Activated CD8-positive, alpha-beta memory T cell treated with anti-CD3 and anti-CD28 coated beads, Interleukin-2, amount 50 U/mL, for 48 hours (primary cell): ENCODE data around the gene ETS1.

Source experiments
- DNase-seq: peaks from one replicate; pipeline ENCODE4 v3.0.0-alpha.2; 2020

Gene ETS1

GRCh38 chr11:128590587-128590986 is 3.2 kb upstream of the ETS1 start:
- DNase-seq = no peak

- no peak for DNase-seq
These were observed 2.6 kb upstream of the ETS1 start for GRCh38 chr11:128589998-128590397.

DNA sequence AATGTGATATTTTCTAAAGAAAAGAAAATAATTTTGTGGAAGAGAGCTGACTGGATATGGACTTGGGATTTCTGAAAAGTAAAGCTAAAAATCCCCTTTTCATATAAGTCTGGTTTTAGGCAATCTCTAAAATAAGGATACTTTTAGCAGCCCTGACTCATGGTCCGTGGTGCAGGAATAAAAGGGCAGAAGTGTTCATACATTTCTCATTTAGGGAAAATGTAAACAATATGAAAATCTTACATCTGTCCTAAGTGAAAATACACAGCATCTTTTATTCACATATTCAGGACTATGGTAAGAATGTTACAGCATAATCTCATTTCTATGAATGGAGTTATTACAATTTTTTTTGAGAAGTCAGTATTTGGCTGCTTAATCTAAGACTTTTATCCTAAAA is 735 bp upstream of the ETS1 start:
- no peak for DNase-seq

DNA sequence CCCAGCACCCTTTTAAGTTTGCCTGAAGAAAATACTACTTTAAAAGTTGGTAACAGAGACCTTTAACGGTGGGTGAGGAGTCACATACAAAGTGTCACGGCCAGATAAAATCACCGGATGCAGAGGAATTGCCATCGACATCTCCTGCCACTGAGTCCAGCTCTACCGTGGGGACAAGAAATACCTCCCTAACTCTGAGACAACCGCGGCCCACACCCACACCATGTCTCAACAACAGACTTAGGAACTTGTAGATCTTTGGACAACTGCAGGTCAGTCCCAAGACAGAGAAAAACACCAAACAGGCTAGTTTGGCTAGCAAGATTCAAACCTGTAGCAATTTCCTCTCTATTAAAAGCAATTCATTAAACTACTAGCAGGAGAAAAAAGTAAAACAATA is 669 bp downstream of the ETS1 start:
- no peak for DNase-seq

DNA sequence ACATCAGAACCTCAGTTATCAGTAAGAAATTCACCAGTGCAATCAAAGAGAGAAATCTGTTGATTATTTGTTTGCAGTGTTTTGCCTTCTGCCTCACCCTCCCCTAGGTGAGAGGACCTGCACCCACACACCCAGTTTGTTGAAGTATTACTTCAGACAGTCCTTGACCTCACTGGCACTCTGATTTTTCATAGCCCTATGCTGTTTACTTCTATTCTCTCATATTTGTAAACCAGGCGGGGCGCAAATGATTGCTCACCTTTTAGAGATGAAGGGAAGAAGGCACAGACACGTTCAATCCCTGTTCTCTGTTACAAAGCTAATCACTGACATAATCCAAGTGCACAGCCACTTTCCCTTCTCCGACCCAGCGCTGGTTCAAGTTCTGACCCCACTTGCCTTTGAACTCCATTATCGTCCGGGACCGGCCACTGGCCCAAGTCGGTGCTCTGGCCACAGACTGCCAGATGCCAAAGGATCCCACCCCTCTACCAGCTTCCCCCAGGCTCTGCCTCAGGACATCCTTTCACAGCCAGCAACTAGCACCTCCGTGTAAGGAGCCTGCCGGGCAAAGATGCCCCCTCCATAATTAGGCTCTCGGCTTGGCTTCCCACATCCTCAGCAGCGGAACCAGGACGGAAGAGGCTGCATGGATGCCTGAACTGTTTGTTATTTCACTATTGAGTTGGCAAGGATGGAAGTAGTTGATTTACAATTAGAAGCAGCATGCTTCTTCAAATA is 1.7 kb downstream of the ETS1 start:
- DNase-seq = no peak

GRCh38 chr11:128584253-128584652 is 3.1 kb downstream of the ETS1 start:
- DNase-seq = no peak

DNA sequence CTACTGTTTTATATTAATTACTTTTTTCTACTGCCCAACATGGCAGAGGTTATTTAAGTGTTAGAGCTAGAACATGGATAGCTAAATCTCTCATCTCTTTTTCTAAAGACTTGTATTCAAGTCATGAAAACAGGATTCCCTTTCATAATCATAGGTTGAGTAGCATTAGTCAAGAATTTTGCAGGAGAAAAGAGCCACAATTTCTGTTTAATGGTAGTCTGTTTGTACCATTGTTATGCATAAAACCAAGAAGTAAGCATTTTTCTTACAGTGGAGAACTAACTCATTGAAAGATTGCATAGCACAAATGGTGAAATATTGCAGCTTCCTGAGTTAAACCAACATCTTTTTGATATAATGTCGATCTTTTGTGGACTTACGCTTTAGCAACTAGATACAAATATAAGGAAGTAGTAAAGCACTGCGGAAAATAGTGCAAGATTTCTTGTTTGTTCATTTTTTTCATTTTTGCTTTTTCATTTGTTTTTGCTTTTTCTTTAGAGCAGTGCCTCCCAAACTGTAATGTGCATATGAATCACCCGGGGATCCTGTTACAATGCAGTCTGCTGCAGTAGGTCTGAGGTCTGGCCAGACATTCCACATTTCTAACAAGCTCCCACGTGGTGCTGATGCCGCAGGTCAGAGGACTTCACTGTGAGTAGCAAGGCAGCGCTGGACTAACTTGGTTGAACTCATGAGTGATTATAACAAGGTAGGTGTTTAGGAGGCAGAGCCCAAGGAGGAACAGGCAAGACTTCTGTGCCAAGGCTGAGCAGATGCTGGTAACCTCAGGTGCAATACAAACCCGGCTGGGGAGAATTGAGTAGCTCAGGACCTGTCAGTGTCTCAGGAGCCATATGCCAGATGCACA is 4.6 kb downstream of the ETS1 start:
- no peak for DNase-seq

DNA sequence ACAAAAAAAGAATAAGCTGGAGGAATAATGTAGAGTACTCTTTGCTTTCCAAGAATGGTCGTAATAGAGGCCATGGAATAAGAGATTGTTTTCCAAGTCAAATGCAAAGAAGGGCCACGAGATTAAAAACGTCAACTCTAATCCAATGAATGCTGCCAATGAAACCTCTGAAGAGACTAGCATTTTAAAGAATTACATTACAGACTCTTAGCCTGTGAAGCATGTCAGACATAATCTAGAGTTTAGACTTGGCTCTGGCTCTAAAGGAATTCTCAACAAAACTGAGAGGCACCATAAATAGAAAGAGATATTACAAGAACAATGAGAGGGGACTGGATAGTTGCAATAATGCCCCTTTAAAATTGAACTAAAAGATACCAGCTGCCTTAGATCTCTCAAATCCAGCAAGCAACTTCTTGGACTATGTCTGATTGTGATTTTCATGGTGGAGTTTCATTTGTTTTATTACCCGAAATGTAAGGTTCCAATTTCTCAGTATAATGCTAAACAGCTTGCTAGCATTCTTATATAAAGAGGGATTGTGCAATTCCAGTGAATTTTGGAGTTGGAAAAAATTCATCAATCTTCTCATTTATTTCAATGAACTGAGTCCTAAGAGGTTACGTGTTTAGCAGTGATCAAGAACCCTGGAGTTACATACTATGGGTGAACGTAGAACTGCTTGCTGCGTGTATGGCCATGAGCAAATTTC is 5.6 kb downstream of the ETS1 start:
- DNase-seq = no peak

DNA sequence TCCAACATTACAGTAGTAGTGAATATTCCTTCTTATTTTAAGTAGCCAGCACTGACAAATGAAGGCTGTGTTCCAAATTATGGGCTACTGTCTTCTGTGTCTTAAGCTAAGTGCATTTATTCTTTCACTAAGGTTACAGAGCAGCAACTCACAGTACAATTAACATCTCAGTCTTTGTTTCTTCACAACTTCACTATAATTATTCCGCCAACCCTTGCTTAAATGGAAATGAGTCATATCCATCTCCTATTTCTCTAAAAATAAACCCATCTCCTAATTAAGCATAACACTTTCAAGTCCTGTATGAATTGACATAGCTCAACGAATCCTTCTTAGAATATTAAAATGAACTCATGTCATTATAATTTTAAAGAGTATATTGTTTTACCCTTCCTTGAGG is 6.7 kb downstream of the ETS1 start:
- no peak for DNase-seq

DNA sequence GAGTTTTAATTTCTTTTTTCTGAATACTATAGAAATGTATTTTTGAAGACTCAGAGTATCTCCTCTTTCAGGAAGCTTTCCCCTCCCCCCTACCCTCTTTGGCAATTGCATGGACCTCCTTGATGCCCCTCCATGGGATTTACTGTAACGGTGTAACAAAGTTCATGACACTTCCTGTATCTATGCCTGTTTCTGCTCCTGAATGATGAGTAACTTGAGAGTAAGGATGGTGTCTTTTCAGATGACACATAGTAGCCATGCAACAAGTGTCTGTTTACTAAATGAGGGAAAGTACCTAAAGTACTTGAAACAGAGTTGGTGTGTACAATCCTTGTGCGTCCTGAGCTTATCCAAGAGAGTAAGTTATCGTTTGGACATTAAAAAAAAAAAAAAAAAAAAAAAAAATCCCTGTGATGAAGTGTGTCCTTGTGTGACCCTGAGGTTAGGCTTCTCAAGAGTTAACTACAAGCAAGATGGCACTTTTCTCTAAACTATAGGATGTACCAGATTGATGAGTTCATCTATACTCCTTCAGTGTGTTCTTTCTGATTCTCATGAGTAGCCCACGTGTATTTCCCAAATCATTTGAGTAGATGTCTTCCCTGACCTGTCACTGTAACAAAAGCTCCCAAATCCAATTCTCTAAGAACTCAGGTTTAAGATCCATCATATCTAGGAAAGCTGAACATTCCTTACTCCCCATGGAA is 7.4 kb downstream of the ETS1 start:
- DNase-seq = no peak

DNA sequence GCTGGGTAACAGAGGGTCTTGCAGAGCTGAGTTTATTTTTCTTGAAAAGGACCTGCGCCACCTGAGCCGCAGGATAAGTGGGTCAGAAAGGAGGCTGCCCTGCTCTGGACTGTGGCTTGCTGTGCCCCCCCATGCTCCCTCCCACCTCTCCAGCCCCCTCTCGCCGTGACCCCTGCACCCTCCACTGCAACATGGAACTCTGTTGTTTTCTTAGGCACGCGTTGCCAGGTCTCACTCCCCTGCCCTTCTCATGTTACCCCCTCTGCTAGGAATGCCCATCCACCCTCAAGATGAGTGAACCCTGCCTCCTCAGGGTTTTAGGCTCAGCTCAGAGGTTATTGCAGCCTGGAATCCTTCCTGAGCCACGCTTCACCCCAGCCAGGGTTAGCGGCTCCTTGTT is 10.8 kb downstream of the ETS1 start:
- no peak for DNase-seq

- no peak for DNase-seq
These were observed 11.4 kb downstream of the ETS1 start for GRCh38 chr11:128575961-128576350.

DNA sequence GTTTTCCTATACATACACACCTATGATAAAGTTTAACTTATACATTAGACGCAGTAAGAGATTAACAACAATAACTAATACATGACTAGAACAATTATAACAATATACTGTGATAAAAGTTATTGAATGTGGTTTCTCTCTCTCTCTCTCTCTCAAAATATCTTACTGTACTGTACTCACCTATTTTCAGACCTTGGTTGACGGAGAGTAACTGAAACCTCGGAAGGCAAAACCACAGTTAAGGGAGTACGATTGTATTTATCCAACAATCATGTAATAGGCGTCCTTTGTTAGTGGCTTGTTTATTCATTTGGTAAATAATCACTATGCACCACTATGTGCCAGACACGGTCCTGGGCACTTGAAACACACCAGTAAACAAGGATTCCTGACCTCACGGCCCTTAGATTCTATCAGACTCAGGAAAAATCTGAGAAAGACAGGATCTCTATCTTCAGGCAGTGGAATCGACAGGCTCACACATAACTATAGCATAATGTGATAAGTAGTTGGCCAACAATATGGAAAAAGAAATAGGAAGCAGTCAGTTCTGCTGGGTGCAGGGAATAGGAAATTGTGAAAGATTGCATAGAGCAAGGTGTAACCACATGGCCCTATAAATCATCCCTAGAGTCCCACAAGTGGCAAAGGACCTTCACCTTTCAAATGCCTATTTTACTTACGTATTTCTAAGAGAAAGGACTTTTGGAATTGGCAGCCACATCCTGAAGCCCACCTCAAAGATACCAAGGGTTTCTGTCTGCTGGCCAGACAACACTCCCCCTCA is 12.0 kb downstream of the ETS1 start:
- no peak for DNase-seq

- no peak for DNase-seq
These were observed 12.8 kb downstream of the ETS1 start for GRCh38 chr11:128574576-128575011.

- DNase-seq = no peak
These were observed 13.7 kb downstream of the ETS1 start for GRCh38 chr11:128573638-128574037.

DNA sequence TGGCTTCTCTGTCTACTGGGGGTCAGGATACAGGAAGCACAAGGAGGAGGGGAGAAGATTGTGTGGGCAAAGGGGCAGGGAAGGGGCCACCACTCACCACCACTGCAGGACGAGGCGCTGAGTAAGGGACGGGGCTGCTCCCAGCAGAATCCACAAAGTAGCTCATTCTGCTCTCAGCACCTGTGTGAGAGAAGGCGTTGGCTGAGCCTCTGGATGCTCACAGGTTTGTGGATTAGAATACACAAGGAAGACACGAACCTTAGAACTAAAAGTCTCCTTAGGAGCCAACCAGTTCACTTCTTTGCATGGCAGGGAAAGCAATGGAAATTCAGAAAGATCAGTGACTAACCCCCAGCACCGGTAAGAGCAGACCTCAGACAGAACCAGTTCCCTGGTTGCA is 14.4 kb downstream of the ETS1 start:
- no peak for DNase-seq

- no peak for DNase-seq
These were observed 16.7 kb downstream of the ETS1 start for GRCh38 chr11:128570632-128571031.

DNA sequence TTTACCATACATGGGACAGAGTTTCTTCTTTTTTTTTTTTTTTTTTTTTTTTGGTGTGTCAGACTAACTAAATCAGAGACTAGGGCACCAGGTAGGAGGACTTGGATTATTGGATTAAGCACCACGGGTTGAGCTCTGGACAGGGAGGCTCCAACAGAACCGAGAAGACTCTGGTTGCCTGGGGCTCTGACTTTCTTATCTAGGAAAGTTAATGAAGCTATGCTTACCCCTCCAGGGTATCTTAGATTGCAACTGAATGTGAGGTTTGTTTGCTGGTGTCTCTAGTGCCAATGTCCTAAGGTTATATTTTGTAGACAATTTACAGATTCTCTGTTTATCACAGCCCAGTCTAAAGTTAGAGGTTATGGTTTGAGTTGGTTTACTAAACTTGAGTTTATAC is 18.1 kb downstream of the ETS1 start:
- DNase-seq = no peak

DNA sequence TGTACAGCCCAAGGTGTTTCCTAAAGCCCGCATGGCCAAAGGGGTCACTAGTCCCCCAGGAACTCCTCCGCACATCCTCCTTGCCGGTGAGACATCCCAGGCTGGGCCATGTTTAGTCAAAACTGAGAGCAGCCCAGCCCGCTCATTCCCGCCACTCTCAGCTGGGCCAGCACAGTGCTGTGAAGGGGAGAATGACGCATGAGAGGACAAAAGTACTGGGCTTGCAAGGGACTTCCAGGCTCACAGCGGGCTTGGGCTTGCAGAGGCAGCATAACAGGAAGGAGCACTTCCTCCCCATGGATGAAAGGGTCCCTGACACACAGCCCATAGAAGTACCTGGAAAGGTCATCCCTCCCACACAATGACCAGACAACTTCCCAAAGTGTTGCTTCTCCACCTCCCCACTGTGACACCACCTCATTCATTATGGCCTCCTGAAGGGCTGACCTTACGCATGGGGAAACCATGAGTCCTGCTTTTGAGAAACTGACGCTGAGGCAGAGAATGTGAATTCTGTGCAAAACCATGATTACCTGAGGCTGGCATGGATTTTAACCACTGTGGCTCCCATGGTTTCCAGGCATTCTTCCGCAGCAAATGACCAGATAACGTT is 19.1 kb downstream of the ETS1 start:
- no peak for DNase-seq

- DNase-seq = no peak
These were observed 20.2 kb downstream of the ETS1 start for GRCh38 chr11:128567130-128567529.

- DNase-seq = no peak
These were observed 21.5 kb downstream of the ETS1 start for GRCh38 chr11:128565881-128566280.
